Mammary epithelial cell (primary cell): Measurements from ENCODE around the gene SLC16A5.

Source experiments
- CTCF ChIP-seq, 2 donors: IDR thresholded peaks in 1 of 2; conservative IDR thresholded peaks in 1 of 2; 2 replicates each; pipeline ENCODE4 v1.5.1; 2011 to 2012; ENCODE audit warnings: inconsistent platforms in 2 of 2, low read length in 2 of 2, mild to moderate bottlenecking in 2 of 2, control low read depth in 1 of 2, low read depth in 1 of 2; ENCODE audit not compliant: insufficient read depth in 1 of 2; ENCODE audit errors: extremely low read depth in 1 of 2
- EZH2 ChIP-seq: IDR thresholded peaks from 2 replicates; pipeline ENCODE4 v1.6.1; 2012; ENCODE audit warnings: low read length, inconsistent platforms, borderline replicate concordance

DNA sequence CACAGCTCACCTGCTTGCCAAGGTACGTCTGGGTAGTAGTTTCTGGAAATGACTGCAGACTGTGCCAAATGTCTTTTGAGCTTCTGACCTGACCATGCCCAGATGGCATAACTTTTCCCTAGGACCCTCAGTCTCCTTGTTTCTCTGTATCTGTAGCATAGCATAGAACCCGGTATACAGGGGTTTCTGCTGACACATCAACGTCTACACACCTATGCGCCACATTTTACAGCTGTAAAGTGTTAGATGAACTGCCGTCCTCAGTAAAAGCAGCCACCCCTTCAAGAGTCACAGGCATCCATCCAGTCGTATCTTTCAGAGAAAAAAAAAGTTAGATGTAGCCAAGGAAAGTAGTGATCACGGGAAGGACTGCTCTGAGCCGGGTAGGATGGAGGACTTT, 23.3 kb upstream of the SLC16A5 start:
- TF ChIP-seq CTCF (conservative IDR thresholded peaks at IDR 0.05 in 1 of 2, IDR thresholded peaks at IDR 0.05 in 1 of 2; ENCODE audit: extremely low read depth in 1 of 2, insufficient read depth in 1 of 2, low read depth in 1 of 2, low read length in 2 of 2) (no peak), EZH2 (no peak)
